HL-60 (cell line): ENCODE results near the gene ANKS1A.

ENCODE experiments used
- CTCF ChIP-seq: IDR thresholded peaks from one replicate; pipeline ENCODE4 v1.5.1; 2011; ENCODE audit warnings: low read length, control low read depth, inconsistent platforms; ENCODE audit not compliant: insufficient read depth
- GABPA ChIP-seq: IDR thresholded peaks from 2 replicates; pipeline ENCODE4 v1.6.1; 2012; ENCODE audit warnings: low read depth
- POLR2AphosphoS5 ChIP-seq: IDR thresholded peaks from 2 replicates; pipeline ENCODE4 v1.6.1; 2012; ENCODE audit warnings: low read depth
- REST ChIP-seq: IDR thresholded peaks from 2 replicates; pipeline ENCODE4 v1.6.1; 2012; ENCODE audit warnings: low read depth; ENCODE audit not compliant: insufficient replicate concordance
- SPI1 ChIP-seq: IDR thresholded peaks from 2 replicates; pipeline ENCODE4 v1.6.1; 2012; ENCODE audit warnings: low read depth, mild to moderate bottlenecking, borderline replicate concordance

GRCh38 chr6:34951731-34952130, 62.7 kb downstream of the ANKS1A start:
- no peak for TF ChIP-seq SPI1
- no peak for TF ChIP-seq CTCF
- no peak for TF ChIP-seq POLR2AphosphoS5
- no peak for TF ChIP-seq REST
- TF ChIP-seq GABPA: no peak
